HepG2 (cell line): ENCODE data around the gene SEC31A. TPM values are rescaled to one million over a fixed set of nuclear protein-coding genes. Genes with fewer than 3 reads are reported as not detected.

Experiments
- ATAC-seq: fragments of 200-7000 bp; cut with Tn5 transposase; 3 replicates; pipeline ENCODE4 v1.9.1; 2020; ENCODE audit warnings: mild to moderate bottlenecking, moderate library complexity
- BruUV-seq: library from RNA; stranded (reverse); fragments of 400-500 nt; replicated peaks from 2 replicates; lab custom pipeline; 2021; lab: Mats Ljungman, UMichigan
- CTCF ChIA-PET: fragments of 300-600 bp; formaldehyde crosslinking; extraction: SDS; loops from one replicate; lab custom pipeline; 2021; ENCODE audit warnings: low total read pairs, inconsistent platforms, low intra/inter-chr PET ratio; lab: Yijun Ruan, JAX
- POLR2A ChIA-PET: fragments of 350-600 bp; sonication (Branson Sonifier 250); formaldehyde crosslinking; loops from one replicate; lab custom pipeline; 2020; ENCODE audit warnings: antibody characterized with exemption, inconsistent platforms; lab: Yijun Ruan, JAX
- DNase-seq: peaks from one replicate; pipeline ENCODE4 v3.0.0-alpha.2; 2015; ENCODE audit warnings: low spot score
- FAIRE-seq: peaks from 3 replicates; lab custom pipeline; 2011; peaks lifted over from hg19 to GRCh38; lab: Jason Lieb, UNC
- H2AFZ ChIP-seq: one replicate; pipeline ENCODE4 v1.6.1; 2011; ENCODE audit warnings: low read length, inconsistent platforms
- H3K27ac ChIP-seq: fragments of 300-600 bp; 3 replicates; pipeline ENCODE4 v1.8.0; 2011; ENCODE audit warnings: mixed run types, mild to moderate bottlenecking, mixed read lengths, low read length, inconsistent platforms; ENCODE audit not compliant: insufficient read depth; ENCODE audit errors: extremely low read length
- H3K27me3 ChIP-seq, 2 experiments: fragments of 200-600 bp in 1 of 2; 2 replicates in 1 of 2; 3 replicates in 1 of 2; pipeline versions ENCODE4 v1.6.0 to v1.8.0; 2011; ENCODE audit warnings: low read length in 2 of 2, mild to moderate bottlenecking in 2 of 2, moderate library complexity in 2 of 2, inconsistent platforms in 1 of 2; ENCODE audit not compliant: insufficient read depth in 2 of 2, control insufficient read depth in 1 of 2
- H3K36me3 ChIP-seq, 2 experiments: fragments of 200-600 bp in 1 of 2; replicated peaks in 1 of 2; 2 replicates in 1 of 2; 3 replicates in 1 of 2; pipeline versions ENCODE4 v1.5.1 to v1.8.0; 2011; ENCODE audit warnings: low read length in 2 of 2, inconsistent platforms in 1 of 2; ENCODE audit not compliant: insufficient read depth in 2 of 2, control insufficient read depth in 1 of 2
- H3K4me1 ChIP-seq: 2 replicates; pipeline ENCODE4 v1.5.1; 2012; ENCODE audit warnings: low read length, inconsistent platforms; ENCODE audit not compliant: insufficient read depth
- H3K4me2 ChIP-seq: 2 replicates; pipeline ENCODE4 v1.6.0; 2011; ENCODE audit warnings: low read depth, low read length, inconsistent platforms
- H3K4me3 ChIP-seq, 3 experiments: fragments of 200-600 bp in 1 of 3; sonication (generic), shearing (Covaris generic) in 1 of 3; replicated peaks in 1 of 3; 2 replicates each; pipeline ENCODE4 v1.5.1; 2011 to 2016; ENCODE audit warnings: low read length in 3 of 3, inconsistent platforms in 2 of 3, low read depth in 2 of 3, mild to moderate bottlenecking in 2 of 3, control low read depth in 1 of 3, mixed read lengths in 1 of 3; ENCODE audit not compliant: insufficient read depth in 1 of 3
- H3K79me2 ChIP-seq: one replicate; pipeline ENCODE4 v1.6.1; 2011; ENCODE audit warnings: low read length, inconsistent platforms; ENCODE audit not compliant: insufficient read depth
- H3K9ac ChIP-seq: 2 replicates; pipeline ENCODE4 v1.6.0; 2011; ENCODE audit warnings: mild to moderate bottlenecking, low read depth, low read length, inconsistent platforms; ENCODE audit not compliant: insufficient read depth
- H3K9me3 ChIP-seq: 2 replicates; pipeline ENCODE4 v1.5.1; 2012; ENCODE audit warnings: mild to moderate bottlenecking, low read length
- H4K20me1 ChIP-seq: 2 replicates; pipeline ENCODE4 v1.6.0; 2011; ENCODE audit warnings: inconsistent platforms, mild to moderate bottlenecking, low read length, moderate library complexity; ENCODE audit not compliant: insufficient read depth
- CEBPZ ChIP-seq: IDR thresholded peaks from 2 replicates; pipeline ENCODE4 v1.6.1; 2012; ENCODE audit warnings: low read length, improper control_type of control experiment
- MEIS1 ChIP-seq: sonication (generic); formaldehyde crosslinking; IDR thresholded peaks from 2 replicates; pipeline ENCODE4 v1.9.0; 2021; ENCODE audit warnings: mild to moderate bottlenecking, missing genetic modification reagents, moderate library complexity, borderline replicate concordance
- RBAK ChIP-seq: sonication (generic); formaldehyde crosslinking; IDR thresholded peaks from 2 replicates; pipeline ENCODE4 v1.5.1; 2020; ENCODE audit warnings: mild to moderate bottlenecking, missing genetic modification reagents
- THRA ChIP-seq: sonication (generic); formaldehyde crosslinking; IDR thresholded peaks from 2 replicates; pipeline ENCODE4 v1.4.0; 2020; ENCODE audit warnings: missing genetic modification reagents, borderline replicate concordance
- U2AF2 ChIP-seq: fragments of 200-400 bp; formaldehyde crosslinking; IDR thresholded peaks from 2 replicates; pipeline ENCODE4 v1.6.1; 2017; ENCODE audit warnings: low read depth, mild to moderate bottlenecking, low read length
- ZMYM3 ChIP-seq: sonication (generic); formaldehyde crosslinking; IDR thresholded peaks from 2 replicates; pipeline ENCODE4 v1.5.1; 2020; ENCODE audit warnings: mild to moderate bottlenecking, missing genetic modification reagents
- ZNF101 ChIP-seq: sonication (generic); formaldehyde crosslinking; IDR thresholded peaks from 2 replicates; pipeline ENCODE4 v1.4.0; 2020; ENCODE audit warnings: mild to moderate bottlenecking, low read depth, missing genetic modification reagents, borderline replicate concordance
- ZNF33B ChIP-seq: sonication (generic); formaldehyde crosslinking; IDR thresholded peaks from 2 replicates; pipeline ENCODE4 v1.5.1; 2020; ENCODE audit warnings: mild to moderate bottlenecking, missing genetic modification reagents
- ZNF678 ChIP-seq: sonication (generic); formaldehyde crosslinking; IDR thresholded peaks from 2 replicates; pipeline ENCODE4 v1.4.0; 2020; ENCODE audit warnings: mild to moderate bottlenecking, missing genetic modification reagents
- ZNF7 ChIP-seq: IDR thresholded peaks from 2 replicates; pipeline ENCODE4 v1.6.1; 2016; ENCODE audit warnings: missing biosample characterization, missing genetic modification reagents
- ZNF768 ChIP-seq: sonication (generic); formaldehyde crosslinking; IDR thresholded peaks from 2 replicates; pipeline ENCODE4 v1.4.0; 2020; ENCODE audit warnings: missing genetic modification reagents
- ZNF775 ChIP-seq: sonication (generic); formaldehyde crosslinking; IDR thresholded peaks from 2 replicates; pipeline ENCODE4 v1.4.0; 2020; ENCODE audit warnings: missing genetic modification reagents, mild to moderate bottlenecking, moderate library complexity, borderline replicate concordance
- ZNF792 ChIP-seq: IDR thresholded peaks from 2 replicates; pipeline ENCODE4 v1.6.1; 2016
- ZXDC ChIP-seq: sonication (generic); formaldehyde crosslinking; IDR thresholded peaks from 2 replicates; pipeline ENCODE4 v1.5.0; 2020; ENCODE audit warnings: mild to moderate bottlenecking, missing genetic modification reagents
- WGBS: methylation state at CpG from one replicate; pipeline ENCODE4 v1.1.6; 2017; ENCODE audit warnings: low lambda C conversion rate; 5-methylcytosine and 5-hydroxymethylcytosine counted together
- in situ Hi-C: cut with HindIII; loops from 2 replicates; pipeline ENCODE4 v1.10.0; 2017; ENCODE audit warnings: low pct_unique_long_range_greater_than_20kb; ENCODE audit not compliant: extremely low pct_ligation_motif_present
- intact Hi-C: fragments of 100-400 bp; cut with micrococcal nuclease; formaldehyde crosslinking; loops from one replicate; pipeline ENCODE4 v1.10.0; 2022; ENCODE audit not compliant: unreplicated experiment
- polyA plus RNA-seq, 8 experiments: library from polyadenylated mRNA; depleted of rRNA in 3 of 8; stranded (reverse) in 7 of 8; unstranded in 1 of 8; fragments of >200 nt; fragmentation: Illumina TruSeq in 4 of 8; extraction: Trizol in 4 of 8; gene quantifications; 2 replicates each; pipeline versions ENCODE4 v1.2.1 to v1.2.3, GENCODE V29; 2011 to 2016; ENCODE audit warnings: low read depth in 4 of 8, missing spikeins in 1 of 8, mixed read lengths in 1 of 8; ENCODE audit not compliant: insufficient read depth in 1 of 8
- total RNA-seq, 5 experiments: library from RNA; depleted of rRNA; stranded (reverse); fragments of >200 nt; fragmentation: Illumina TruSeq; extraction: Trizol; gene quantifications; 2 replicates each; pipeline ENCODE4 v1.2.3, GENCODE V29; 2016; ENCODE audit warnings: low read depth in 1 of 5

Gene SEC31A
- total and polyA plus RNA-seq, 2 of the 13 experiments (the other 11 are each of a cell fraction or from before 2014, with no cell fraction given): 231 to 435 TPM

- no peak for TF ChIP-seq ZXDC (CRISPR knock-in tag)
- TF ChIP-seq CEBPZ: no peak
- TF ChIP-seq ZNF101 (CRISPR knock-in tag): no peak
Observed at GRCh38 chr4:82823062-82823461, 67.9 kb downstream of the SEC31A start (continued).

- H3K27ac ChIP-seq: no peak overlapping the region
- peaks cover 17 to 66% of the 10 kb centered on the region in 2 experiments for H3K36me3 ChIP-seq
- ATAC-seq: no peak
- H4K20me1 ChIP-seq: no peaks in the 10 kb centered on the region; the same call in 1 of the 2 replicates
- no peak for DNase-seq
- ChIA-PET CTCF (no interaction called here), POLR2A (no interaction called here)
- H3K9ac ChIP-seq: no peak overlapping the region
- H3K9me3 ChIP-seq: no peaks in the 10 kb centered on the region
- 96% methylated on average over 2 of the region's 2 CpGs for WGBS
- H3K4me1 ChIP-seq: no peaks in the 10 kb centered on the region
- H3K79me2 ChIP-seq: no peaks in the 10 kb centered on the region
- intact Hi-C loops: no loop called here
- no peak for FAIRE-seq
- BruUV-seq: no TSS peak
- H3K4me2 ChIP-seq: no peak overlapping the region
- H3K27me3 ChIP-seq: no peaks in the 10 kb centered on the region
- H2AFZ ChIP-seq: no peak overlapping the region
- no peak overlapping the region for H3K4me3 ChIP-seq
- in situ Hi-C loops: no loop called here
- TF ChIP-seq ZNF775 (no peak), MEIS1 (CRISPR knock-in tag) (no peak), U2AF2 (no peak), THRA (no peak), RBAK (CRISPR knock-in tag) (no peak), ZMYM3 (CRISPR knock-in tag) (no peak), ZNF678 (no peak), ZNF7 (CRISPR knock-in tag) (no peak), ZNF33B (CRISPR knock-in tag) (no peak), ZNF792 (CRISPR knock-in tag) (no peak), ZNF768 (no peak)
Observed at GRCh38 chr4:82820689-82821088, 70.3 kb downstream of the SEC31A start.
